Measurements from ENCODE around the gene LMNA. TPM values are rescaled to one million over a fixed set of nuclear protein-coding genes. Genes with fewer than 3 reads are reported as not detected.
"Not testable (repeated sequence)": the region's sequence is repeated elsewhere in the genome, so short reads cannot be mapped to it uniquely, and the experiment has no call there.

LMNA gene
- total and polyA plus RNA-seq, 2 experiments from 2014 or later: 208 to 345 TPM

GRCh38 chr1:156177919-156178654 lies 63.6 kb downstream of the LMNA start:
- Histone ChIP-seq H3K4me2 (no peak overlapping the region), H3K9me2 (replicated peaks; ENCODE audit: insufficient read depth) (no peaks in the 10 kb centered on the region), H3K36me3 (replicated peaks; ENCODE audit: insufficient read depth, low read depth) (no peaks in the 10 kb centered on the region), H3K79me2 (no peaks in the 10 kb centered on the region), H3K27me3 (no peaks in the 10 kb centered on the region), H3K4me1 (ENCODE audit: insufficient read depth) (peaks cover 18% of the 10 kb centered on the region), H3K4me3 (no peak overlapping the region), H2AFZ (no peak overlapping the region), H4K20me1 (ENCODE audit: insufficient read depth, poor library complexity, severe bottlenecking) (no peaks in the 10 kb centered on the region), H3K9me3 (ENCODE audit: low read depth) (no peaks in the 10 kb centered on the region), H3K27ac (peak overlapping the region; percentile 95)
- DNase-seq (ENCODE audit: low spot score): no peak
- 89% methylated on average over 7 of the region's 7 CpGs for WGBS (ENCODE audit: low lambda C conversion rate, missing lambda C conversion rate)
- TF ChIP-seq EZH2 (IDR thresholded peaks at IDR 0.05; ENCODE audit: borderline replicate concordance): no peak
- TF ChIP-seq CTCF (IDR thresholded peaks at IDR 0.05; ENCODE audit: poor library complexity): no peak
- no peak for TF ChIP-seq EZH2phosphoT487 (IDR thresholded peaks at IDR 0.05; ENCODE audit: low read depth, severe bottlenecking, unreplicated experiment)

- Histone ChIP-seq H3K4me2 (peak overlapping the region; percentile 44), H2AFZ (no peak overlapping the region), H3K9me2 (replicated peaks; ENCODE audit: insufficient read depth) (no peaks in the 10 kb centered on the region), H3K4me1 (ENCODE audit: insufficient read depth) (peaks cover 19% of the 10 kb centered on the region), H3K79me2 (no peaks in the 10 kb centered on the region), H4K20me1 (ENCODE audit: insufficient read depth, poor library complexity, severe bottlenecking) (no peaks in the 10 kb centered on the region), H3K9me3 (ENCODE audit: low read depth) (no peaks in the 10 kb centered on the region), H3K27ac (peak overlapping the region; percentile 97), H3K4me3 (no peak overlapping the region), H3K27me3 (no peaks in the 10 kb centered on the region), H3K36me3 (replicated peaks; ENCODE audit: insufficient read depth, low read depth) (no peaks in the 10 kb centered on the region)
- no peak for DNase-seq (ENCODE audit: low spot score)
- 96% methylated on average over 3 of the region's 3 CpGs for WGBS (ENCODE audit: low lambda C conversion rate, missing lambda C conversion rate)
- TF ChIP-seq EZH2phosphoT487 (IDR thresholded peaks at IDR 0.05; ENCODE audit: low read depth, severe bottlenecking, unreplicated experiment): no peak
- TF ChIP-seq EZH2 (IDR thresholded peaks at IDR 0.05; ENCODE audit: borderline replicate concordance): no peak
- TF ChIP-seq CTCF (IDR thresholded peaks at IDR 0.05; ENCODE audit: poor library complexity): no peak
These were observed 66.0 kb downstream of the LMNA start for GRCh38 chr1:156180471-156180870.

GRCh38 chr1:156181391-156181924 lies 66.9 kb downstream of the LMNA start:
- not testable (repeated sequence) for H3K79me2 ChIP-seq; H3K4me3 ChIP-seq; H3K9me3 ChIP-seq (ENCODE audit: low read depth); H3K9me2 ChIP-seq (replicated peaks; ENCODE audit: insufficient read depth); H3K36me3 ChIP-seq (replicated peaks; ENCODE audit: insufficient read depth, low read depth); H4K20me1 ChIP-seq (ENCODE audit: insufficient read depth, poor library complexity, severe bottlenecking); H3K27me3 ChIP-seq
- H2AFZ ChIP-seq: peak overlapping the region; percentile 24
- peak; percentile 41 for DNase-seq (ENCODE audit: low spot score)
- peak overlapping the region; percentile 62 for H3K4me2 ChIP-seq
- WGBS (ENCODE audit: low lambda C conversion rate, missing lambda C conversion rate): 5% methylated on average over 8 of the region's 8 CpGs
- peak overlapping the region; percentile 97 for H3K27ac ChIP-seq
- peaks cover 26% of the 10 kb centered on the region for H3K4me1 ChIP-seq (ENCODE audit: insufficient read depth)

- H3K4me3 ChIP-seq; H3K9me3 ChIP-seq (ENCODE audit: low read depth); H3K27me3 ChIP-seq; H3K36me3 ChIP-seq (replicated peaks; ENCODE audit: insufficient read depth, low read depth); H3K9me2 ChIP-seq (replicated peaks; ENCODE audit: insufficient read depth); DNase-seq (ENCODE audit: low spot score); H4K20me1 ChIP-seq (ENCODE audit: insufficient read depth, poor library complexity, severe bottlenecking); H3K79me2 ChIP-seq: not testable (repeated sequence)
- peaks cover 26% of the 10 kb centered on the region for H3K4me1 ChIP-seq (ENCODE audit: insufficient read depth)
- H3K27ac ChIP-seq: peak overlapping the region; percentile 97
- peak overlapping the region; percentile 24 for H2AFZ ChIP-seq
- WGBS (ENCODE audit: low lambda C conversion rate, missing lambda C conversion rate): 55% methylated on average over 12 of the region's 12 CpGs
- H3K4me2 ChIP-seq: peak overlapping the region; percentile 62
These were observed 67.7 kb downstream of the LMNA start for GRCh38 chr1:156182010-156182779.

- peaks cover 14% of the 10 kb centered on the region for H3K4me1 ChIP-seq (ENCODE audit: insufficient read depth)
- H3K9me3 ChIP-seq (ENCODE audit: low read depth); H3K9me2 ChIP-seq (replicated peaks; ENCODE audit: insufficient read depth); H3K36me3 ChIP-seq (replicated peaks; ENCODE audit: insufficient read depth, low read depth); H3K4me3 ChIP-seq; H3K4me2 ChIP-seq; H2AFZ ChIP-seq; H3K79me2 ChIP-seq; H4K20me1 ChIP-seq (ENCODE audit: insufficient read depth, poor library complexity, severe bottlenecking); H3K27me3 ChIP-seq: not testable (repeated sequence)
- peak overlapping the region; percentile 76 for H3K27ac ChIP-seq
- DNase-seq (ENCODE audit: low spot score): peak; percentile 38
- WGBS (ENCODE audit: low lambda C conversion rate, missing lambda C conversion rate): 71% methylated on average over 2 of the region's 2 CpGs
These were observed 72.1 kb downstream of the LMNA start for GRCh38 chr1:156186347-156187177.

Data from hepatocyte (in vitro differentiated cells).